HL-60 (cell line): ENCODE measurements around the gene SLC10A7.

ENCODE experiments used
- CTCF ChIP-seq: IDR thresholded peaks from one replicate; pipeline ENCODE4 v1.5.1; 2011; ENCODE audit warnings: low read length, control low read depth, inconsistent platforms; ENCODE audit not compliant: insufficient read depth
- GABPA ChIP-seq: IDR thresholded peaks from 2 replicates; pipeline ENCODE4 v1.6.1; 2012; ENCODE audit warnings: low read depth
- SPI1 ChIP-seq: IDR thresholded peaks from 2 replicates; pipeline ENCODE4 v1.6.1; 2012; ENCODE audit warnings: low read depth, mild to moderate bottlenecking, borderline replicate concordance
- TF ChIP-seq, protein P1 (sequence below): IDR thresholded peaks from 2 replicates; pipeline ENCODE4 v1.6.1; 2012; ENCODE audit warnings: low read depth; ENCODE audit not compliant: insufficient replicate concordance

GRCh38 chr4:146214238-146214637 is 307.5 kb downstream of the SLC10A7 start, which contains the start of gene REELD1:
- TF ChIP-seq CTCF (no peak), GABPA (no peak), SPI1 (no peak)
- TF ChIP-seq, protein P1, sequence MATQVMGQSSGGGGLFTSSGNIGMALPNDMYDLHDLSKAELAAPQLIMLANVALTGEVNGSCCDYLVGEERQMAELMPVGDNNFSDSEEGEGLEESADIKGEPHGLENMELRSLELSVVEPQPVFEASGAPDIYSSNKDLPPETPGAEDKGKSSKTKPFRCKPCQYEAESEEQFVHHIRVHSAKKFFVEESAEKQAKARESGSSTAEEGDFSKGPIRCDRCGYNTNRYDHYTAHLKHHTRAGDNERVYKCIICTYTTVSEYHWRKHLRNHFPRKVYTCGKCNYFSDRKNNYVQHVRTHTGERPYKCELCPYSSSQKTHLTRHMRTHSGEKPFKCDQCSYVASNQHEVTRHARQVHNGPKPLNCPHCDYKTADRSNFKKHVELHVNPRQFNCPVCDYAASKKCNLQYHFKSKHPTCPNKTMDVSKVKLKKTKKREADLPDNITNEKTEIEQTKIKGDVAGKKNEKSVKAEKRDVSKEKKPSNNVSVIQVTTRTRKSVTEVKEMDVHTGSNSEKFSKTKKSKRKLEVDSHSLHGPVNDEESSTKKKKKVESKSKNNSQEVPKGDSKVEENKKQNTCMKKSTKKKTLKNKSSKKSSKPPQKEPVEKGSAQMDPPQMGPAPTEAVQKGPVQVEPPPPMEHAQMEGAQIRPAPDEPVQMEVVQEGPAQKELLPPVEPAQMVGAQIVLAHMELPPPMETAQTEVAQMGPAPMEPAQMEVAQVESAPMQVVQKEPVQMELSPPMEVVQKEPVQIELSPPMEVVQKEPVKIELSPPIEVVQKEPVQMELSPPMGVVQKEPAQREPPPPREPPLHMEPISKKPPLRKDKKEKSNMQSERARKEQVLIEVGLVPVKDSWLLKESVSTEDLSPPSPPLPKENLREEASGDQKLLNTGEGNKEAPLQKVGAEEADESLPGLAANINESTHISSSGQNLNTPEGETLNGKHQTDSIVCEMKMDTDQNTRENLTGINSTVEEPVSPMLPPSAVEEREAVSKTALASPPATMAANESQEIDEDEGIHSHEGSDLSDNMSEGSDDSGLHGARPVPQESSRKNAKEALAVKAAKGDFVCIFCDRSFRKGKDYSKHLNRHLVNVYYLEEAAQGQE, result no peak
